Tibial nerve (tissue), 4 donors: ENCODE results near the gene SPATA13. TPM values are rescaled to one million over a fixed set of nuclear protein-coding genes. Genes with fewer than 3 reads are reported as not detected.

Source experiments
- DNase-seq, 2 donors: peaks; one replicate each; pipeline ENCODE4 v3.0.0-alpha.2; 2019; ENCODE audit warnings: low spot score in 2 of 2
- H3K27ac ChIP-seq, 4 donors: fragments of 200-600 bp; sonication (generic) in 3 of 4; one replicate each; pipeline ENCODE4 v1.5.1; 2017 to 2019; ENCODE audit warnings: mild to moderate bottlenecking in 1 of 4
- H3K27me3 ChIP-seq, 2 donors: fragments of 200-600 bp; sonication (generic) in 1 of 2; one replicate each; pipeline versions ENCODE4 v1.5.1 to v1.6.0; 2017 to 2019
- H3K36me3 ChIP-seq, 3 donors: fragments of 200-600 bp; sonication (generic); one replicate each; pipeline ENCODE4 v1.5.1; 2018 to 2019
- H3K4me1 ChIP-seq, 4 donors: fragments of 200-600 bp; sonication (generic) in 3 of 4; one replicate each; pipeline ENCODE4 v1.5.1; 2017 to 2019
- H3K4me3 ChIP-seq, 4 donors: fragments of 200-600 bp; sonication (generic) in 3 of 4; one replicate each; pipeline ENCODE4 v1.5.1; 2017 to 2019; ENCODE audit warnings: mild to moderate bottlenecking in 1 of 4, moderate library complexity in 1 of 4
- H3K9me3 ChIP-seq, 4 donors: fragments of 200-600 bp; sonication (generic) in 3 of 4; one replicate each; pipeline ENCODE4 v1.5.1; 2017 to 2019
- CTCF ChIP-seq, 5 experiments: fragments of 200-600 bp in 3 of 5; fragments of 450-650 bp in 2 of 5; sonication (generic) in 3 of 5; IDR thresholded peaks; one replicate each; pipeline ENCODE4 v1.5.1; 2016 to 2019; ENCODE audit warnings: antibody characterized with exemption in 5 of 5, mild to moderate bottlenecking in 3 of 5, moderate library complexity in 2 of 5
- EP300 ChIP-seq, 2 donors: sonication (generic); formaldehyde crosslinking; IDR thresholded peaks; one replicate each; pipeline ENCODE4 v1.6.1; 2017; ENCODE audit warnings: antibody characterized with exemption in 2 of 2, mild to moderate bottlenecking in 1 of 2
- POLR2A ChIP-seq, 2 donors: fragments of 450-650 bp; IDR thresholded peaks; one replicate each; pipeline ENCODE4 v1.6.1; 2017; ENCODE audit warnings: antibody characterized with exemption in 2 of 2, mild to moderate bottlenecking in 2 of 2, moderate library complexity in 2 of 2
- WGBS, 2 donors: methylation state at CpG; one replicate each; pipeline ENCODE4 v1.1.5; 2018; 5-methylcytosine and 5-hydroxymethylcytosine counted together
- total RNA-seq, 4 donors: library from RNA; depleted of rRNA; stranded (reverse); fragments of >200 nt; gene quantifications; one replicate each; pipeline ENCODE4 v1.1.0, GENCODE V29; 2016

Gene SPATA13
- total RNA-seq, 4 donors from 2014 or later, result 35.0 to 96.0 (median 51.7) TPM

- 49 to 69% methylated on average over 1 of the region's 1 CpG for WGBS, 2 donors
- H3K36me3 ChIP-seq, result no peaks in the 10 kb centered on the region
- H3K9me3 ChIP-seq, result no peaks in the 10 kb centered on the region
- no peak overlapping the region for H3K27ac ChIP-seq
- H3K4me3 ChIP-seq, result no peak overlapping the region
- DNase-seq, result no peak
- no peak for TF ChIP-seq POLR2A (IDR thresholded peaks at IDR 0.05)
- TF ChIP-seq CTCF (IDR thresholded peaks at IDR 0.05), result no peak
- TF ChIP-seq EP300 (IDR thresholded peaks at IDR 0.05), result no peak
- H3K4me1 ChIP-seq, result peaks cover 0 to 10% (median 8%) of the 10 kb centered on the region in 4 donors
- no peaks in the 10 kb centered on the region for H3K27me3 ChIP-seq
Observed at GRCh38 chr13:24179486-24179850, 18.9 kb downstream of the SPATA13 start.

GRCh38 chr13:24180750-24181377 is 20.3 kb downstream of the SPATA13 start:
- no peak overlapping the region for H3K4me3 ChIP-seq
- peaks cover 0 to 4% (median 2%) of the 10 kb centered on the region in 4 donors for H3K4me1 ChIP-seq
- no peaks in the 10 kb centered on the region for H3K36me3 ChIP-seq
- WGBS, 2 donors, result 62 to 67% methylated on average over 5 of the region's 5 CpGs
- no peaks in the 10 kb centered on the region for H3K9me3 ChIP-seq
- DNase-seq, result no peak
- H3K27me3 ChIP-seq, result no peaks in the 10 kb centered on the region
- TF ChIP-seq POLR2A (IDR thresholded peaks at IDR 0.05) (no peak), EP300 (IDR thresholded peaks at IDR 0.05) (no peak), CTCF (IDR thresholded peaks at IDR 0.05) (no peak)
- H3K27ac ChIP-seq, result peak overlapping the region in 1 of 4 donors; percentile 41

GRCh38 chr13:24181991-24182702 is 21.6 kb downstream of the SPATA13 start:
- TF ChIP-seq CTCF (IDR thresholded peaks at IDR 0.05) (no peak), POLR2A (IDR thresholded peaks at IDR 0.05) (no peak), EP300 (IDR thresholded peaks at IDR 0.05) (no peak)
- Histone ChIP-seq H3K9me3 (no peaks in the 10 kb centered on the region), H3K27ac (no peak overlapping the region), H3K36me3 (no peaks in the 10 kb centered on the region), H3K4me3 (no peak overlapping the region), H3K4me1 (peaks cover 0 to 3% (median 0%) of the 10 kb centered on the region in 4 donors), H3K27me3 (no peaks in the 10 kb centered on the region)
- WGBS, 2 donors, result 77 to 80% methylated on average over 4 of the region's 4 CpGs
- DNase-seq, result no peak

GRCh38 chr13:24182703-24183081 is 22.2 kb downstream of the SPATA13 start:
- 86 to 91% methylated on average over 3 of the region's 3 CpGs for WGBS, 2 donors
- TF ChIP-seq CTCF (IDR thresholded peaks at IDR 0.05) (no peak), EP300 (IDR thresholded peaks at IDR 0.05) (no peak), POLR2A (IDR thresholded peaks at IDR 0.05) (no peak)
- Histone ChIP-seq H3K27me3 (no peaks in the 10 kb centered on the region), H3K4me3 (no peak overlapping the region), H3K36me3 (peaks cover 0 to under 1% (median 0%) of the 10 kb centered on the region in 3 donors), H3K27ac (no peak overlapping the region), H3K9me3 (no peaks in the 10 kb centered on the region), H3K4me1 (peaks cover 0 to 3% (median 0%) of the 10 kb centered on the region in 4 donors)
- DNase-seq, result no peak

- TF ChIP-seq POLR2A (IDR thresholded peaks at IDR 0.05) (no peak), EP300 (IDR thresholded peaks at IDR 0.05) (no peak), CTCF (IDR thresholded peaks at IDR 0.05) (no peak)
Observed at GRCh38 chr13:24183741-24184182, 23.2 kb downstream of the SPATA13 start.

More at GRCh38 chr13:24183741-24184182, 23.2 kb downstream of the SPATA13 start:
- Histone ChIP-seq H3K27ac (no peak overlapping the region), H3K36me3 (peaks cover 0 to 5% (median 0%) of the 10 kb centered on the region in 3 donors), H3K27me3 (no peaks in the 10 kb centered on the region), H3K4me1 (peaks cover 0 to 3% (median 0%) of the 10 kb centered on the region in 4 donors), H3K4me3 (no peak overlapping the region), H3K9me3 (peaks cover 0 to 4% (median 0%) of the 10 kb centered on the region in 4 donors)
- DNase-seq, result no peak
- WGBS, 2 donors, result 88 to 92% methylated on average over 9 of the region's 9 CpGs
